WTC11 (cell line): ENCODE measurements around the gene LAPTM5. TPM values are rescaled to one million over a fixed set of nuclear protein-coding genes. Genes with fewer than 3 reads are reported as not detected.

Experiments
- ATAC-seq: fragments of 200-7000 bp; cut with Tn5 transposase; 2 replicates; pipeline ENCODE4 v1.10.0; 2021; ENCODE audit warnings: mild to moderate bottlenecking, moderate library complexity
- CTCF ChIA-PET: fragments of 300-600 bp; sonication (Branson Sonifier 250); formaldehyde crosslinking; loops from one replicate; lab custom pipeline; 2021; ENCODE audit warnings: antibody characterized with exemption; lab: Charles Lee
- POLR2A ChIA-PET: fragments of 350-600 bp; sonication (Branson Sonifier 250); formaldehyde crosslinking; loops from one replicate; lab custom pipeline; 2021; ENCODE audit warnings: antibody characterized with exemption; lab: Charles Lee
- DNase-seq: peaks from one replicate; pipeline ENCODE4 v3.0.0; 2021; ENCODE audit warnings: low spot score
- H3K27ac Mint-ChIP-seq: 2 replicates; pipeline ENCODE4 v1.8.0; 2021; ENCODE audit warnings: mixed read lengths
- H3K27me3 Mint-ChIP-seq: 2 replicates; pipeline ENCODE4 v1.8.0; 2021; ENCODE audit warnings: low read depth, mild to moderate bottlenecking, moderate library complexity, mixed read lengths
- H3K36me3 Mint-ChIP-seq: 2 replicates; pipeline ENCODE4 v1.8.0; 2021; ENCODE audit warnings: mixed read lengths
- H3K4me1 Mint-ChIP-seq: 2 replicates; pipeline ENCODE4 v1.8.0; 2022; ENCODE audit warnings: mixed read lengths
- H3K4me3 Mint-ChIP-seq: 2 replicates; pipeline ENCODE4 v1.8.0; 2021; ENCODE audit warnings: mild to moderate bottlenecking, moderate library complexity, mixed read lengths
- H3K9me3 Mint-ChIP-seq: 2 replicates; pipeline ENCODE4 v1.8.0; 2021; ENCODE audit warnings: mixed read lengths
- CREB1 ChIP-seq: sonication (generic); formaldehyde crosslinking; IDR thresholded peaks from 2 replicates; pipeline ENCODE4 v1.8.0; 2023; ENCODE audit warnings: mild to moderate bottlenecking, missing genetic modification reagents
- CREM ChIP-seq: sonication (generic); formaldehyde crosslinking; IDR thresholded peaks from 2 replicates; pipeline ENCODE4 v1.8.1; 2022; ENCODE audit warnings: mild to moderate bottlenecking, missing genetic modification reagents, moderate library complexity
- ELF4 ChIP-seq: sonication (generic); formaldehyde crosslinking; IDR thresholded peaks from 2 replicates; pipeline ENCODE4 v1.8.1; 2022; ENCODE audit warnings: low read depth, mild to moderate bottlenecking, moderate library complexity, missing genetic modification reagents
- ETV6 ChIP-seq: sonication (generic); formaldehyde crosslinking; IDR thresholded peaks from 2 replicates; pipeline ENCODE4 v1.8.1; 2022; ENCODE audit warnings: mild to moderate bottlenecking, missing genetic modification reagents
- FOXP4 ChIP-seq: sonication (generic); formaldehyde crosslinking; IDR thresholded peaks from 2 replicates; pipeline ENCODE4 v1.8.0; 2022; ENCODE audit warnings: mild to moderate bottlenecking, missing genetic modification reagents
- GRHL2 ChIP-seq: fragments of 250-450 bp; sonication (Bioruptor Pico); IDR thresholded peaks from 2 replicates; pipeline ENCODE4 v1.8.0; 2022; ENCODE audit warnings: mild to moderate bottlenecking, moderate library complexity; ENCODE audit not compliant: insufficient replicate concordance, severe bottlenecking
- NFE2L1 ChIP-seq: sonication (generic); formaldehyde crosslinking; IDR thresholded peaks from 2 replicates; pipeline ENCODE4 v1.8.1; 2023; ENCODE audit warnings: missing genetic modification reagents
- OVOL2 ChIP-seq: fragments of 250-450 bp; sonication (Bioruptor Pico); IDR thresholded peaks from 2 replicates; pipeline ENCODE4 v1.9.0; 2021; ENCODE audit warnings: mild to moderate bottlenecking, borderline replicate concordance
- RORB ChIP-seq: fragments of 250-450 bp; sonication (Bioruptor Pico); IDR thresholded peaks from 2 replicates; pipeline ENCODE4 v1.9.0; 2021; ENCODE audit warnings: mild to moderate bottlenecking
- STAT6 ChIP-seq: sonication (generic); formaldehyde crosslinking; conservative IDR thresholded peaks from 2 replicates; pipeline ENCODE4 v1.8.1; 2023; ENCODE audit warnings: mild to moderate bottlenecking, low read depth, missing genetic modification reagents, moderate library complexity
- USF2 ChIP-seq: sonication (generic); formaldehyde crosslinking; IDR thresholded peaks from 2 replicates; pipeline ENCODE4 v1.8.1; 2023; ENCODE audit warnings: mild to moderate bottlenecking, missing genetic modification reagents, moderate library complexity
- ZBTB21 ChIP-seq: sonication (generic); formaldehyde crosslinking; IDR thresholded peaks from 2 replicates; pipeline ENCODE4 v1.8.1; 2023; ENCODE audit warnings: mild to moderate bottlenecking, missing genetic modification reagents, borderline replicate concordance
- ZNF317 ChIP-seq: sonication (generic); formaldehyde crosslinking; IDR thresholded peaks from 2 replicates; pipeline ENCODE4 v1.8.1; 2023; ENCODE audit warnings: low read depth, mild to moderate bottlenecking, moderate library complexity, missing genetic modification reagents, borderline replicate concordance
- ZNF512 ChIP-seq: sonication (generic); formaldehyde crosslinking; IDR thresholded peaks from 2 replicates; pipeline ENCODE4 v1.8.1; 2022; ENCODE audit warnings: missing genetic modification reagents, borderline replicate concordance
- total RNA-seq: library from RNA; stranded (reverse); gene quantifications from 3 replicates; pipeline ENCODE4 v1.2.3, GENCODE V29; 2021
- TF ChIP-seq, protein P1 (sequence below): fragments of 200-600 bp; IDR thresholded peaks from 2 replicates; pipeline ENCODE4 v1.8.0; 2022; ENCODE audit warnings: antibody characterized with exemption
- TF ChIP-seq, protein P2 (sequence below): sonication (generic); formaldehyde crosslinking; IDR thresholded peaks from 2 replicates; pipeline ENCODE4 v1.8.0; 2023; ENCODE audit warnings: missing genetic modification reagents
- TF ChIP-seq, protein P3 (sequence below): fragments of 250-450 bp; sonication (Bioruptor Pico); conservative IDR thresholded peaks from 2 replicates; pipeline ENCODE4 v1.9.0; 2021; ENCODE audit warnings: mild to moderate bottlenecking
- TF ChIP-seq, protein P4 (sequence below): sonication (generic); formaldehyde crosslinking; IDR thresholded peaks from 2 replicates; pipeline ENCODE4 v1.8.1; 2023; ENCODE audit warnings: mild to moderate bottlenecking, missing genetic modification reagents

LAPTM5 gene
- total RNA-seq, 1 experiment from 2014 or later: 1.3 TPM

- no peak for TF ChIP-seq STAT6 (CRISPR knock-in tag)
- TF ChIP-seq, all 79 proteins: peak for 0
These were observed 21.7 kb downstream of the LAPTM5 start (continued) for GRCh38 chr1:30735668-30736498.

DNA sequence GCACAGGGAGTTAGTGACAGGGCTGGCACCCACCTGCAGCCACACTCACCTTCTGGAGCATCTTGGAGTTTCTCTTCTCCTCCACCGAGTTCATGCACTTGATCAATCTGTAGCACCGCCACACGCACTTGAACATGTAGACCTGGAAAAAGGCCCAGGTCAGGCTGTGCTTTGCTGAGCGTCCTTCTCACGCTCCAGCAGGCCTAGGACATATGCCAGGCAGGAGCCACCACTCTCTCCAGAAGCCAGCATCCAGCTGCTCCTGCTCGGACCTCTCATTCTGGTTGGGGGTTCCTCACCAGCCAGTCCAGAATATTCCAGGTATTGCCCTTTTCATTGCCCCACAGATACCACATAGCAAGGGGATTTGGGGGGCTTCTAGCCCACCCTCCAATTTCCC is 22.4 kb downstream of the LAPTM5 start:
- ChIA-PET CTCF (interaction anchor here (1.1 to 1.6 kb wide), 2 partner anchors 11 to 17 kb away, joined by 3 read pairs; no protein-coding TSS in a partner anchor), POLR2A (no interaction called here)
- Mint-ChIP-seq H3K4me1 (peaks cover 12% of the 10 kb centered on the region), H3K27me3 (no peaks in the 10 kb centered on the region), H3K36me3 (no peaks in the 10 kb centered on the region), H3K9me3 (no peaks in the 10 kb centered on the region)
- DNase-seq (no peak), ATAC-seq (no peak)
- no peak for TF ChIP-seq ZNF317 (CRISPR knock-in tag)
- TF ChIP-seq ETV6 (CRISPR knock-in tag): no peak
- TF ChIP-seq GRHL2 (CRISPR knock-in tag): no peak
- no peak for TF ChIP-seq FOXP4
- TF ChIP-seq CREM (CRISPR knock-in tag): no peak
- no peak for TF ChIP-seq ELF4 (CRISPR knock-in tag)
- TF ChIP-seq OVOL2 (CRISPR knock-in tag): no peak
- TF ChIP-seq, protein P1, sequence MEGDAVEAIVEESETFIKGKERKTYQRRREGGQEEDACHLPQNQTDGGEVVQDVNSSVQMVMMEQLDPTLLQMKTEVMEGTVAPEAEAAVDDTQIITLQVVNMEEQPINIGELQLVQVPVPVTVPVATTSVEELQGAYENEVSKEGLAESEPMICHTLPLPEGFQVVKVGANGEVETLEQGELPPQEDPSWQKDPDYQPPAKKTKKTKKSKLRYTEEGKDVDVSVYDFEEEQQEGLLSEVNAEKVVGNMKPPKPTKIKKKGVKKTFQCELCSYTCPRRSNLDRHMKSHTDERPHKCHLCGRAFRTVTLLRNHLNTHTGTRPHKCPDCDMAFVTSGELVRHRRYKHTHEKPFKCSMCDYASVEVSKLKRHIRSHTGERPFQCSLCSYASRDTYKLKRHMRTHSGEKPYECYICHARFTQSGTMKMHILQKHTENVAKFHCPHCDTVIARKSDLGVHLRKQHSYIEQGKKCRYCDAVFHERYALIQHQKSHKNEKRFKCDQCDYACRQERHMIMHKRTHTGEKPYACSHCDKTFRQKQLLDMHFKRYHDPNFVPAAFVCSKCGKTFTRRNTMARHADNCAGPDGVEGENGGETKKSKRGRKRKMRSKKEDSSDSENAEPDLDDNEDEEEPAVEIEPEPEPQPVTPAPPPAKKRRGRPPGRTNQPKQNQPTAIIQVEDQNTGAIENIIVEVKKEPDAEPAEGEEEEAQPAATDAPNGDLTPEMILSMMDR: no peak
- TF ChIP-seq, all 79 proteins: peak for 0
- Mint-ChIP-seq H3K4me3 (no peak overlapping the region), H3K27ac (no peak overlapping the region)

DNA sequence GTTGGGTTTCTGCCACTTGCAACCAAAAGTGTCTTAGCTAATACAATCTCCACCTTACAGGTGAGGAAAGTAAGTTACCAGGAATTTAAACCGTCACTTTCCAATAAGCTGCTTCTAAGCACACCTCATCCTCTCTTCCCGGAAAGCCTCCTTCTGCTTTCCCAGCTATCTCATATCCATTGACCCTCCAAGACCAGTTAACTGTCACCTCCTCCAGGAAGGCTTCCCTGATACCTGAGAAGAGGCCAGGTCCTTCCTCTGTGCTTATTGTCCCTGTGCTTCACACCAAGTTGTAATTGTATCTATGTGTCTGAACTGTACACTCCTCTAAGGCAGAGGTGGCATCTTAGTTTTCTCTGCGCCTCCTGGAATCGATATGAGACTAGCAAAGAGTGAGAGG is 23.0 kb downstream of the LAPTM5 start:
- CTCF ChIA-PET: interaction anchor here (1.6 to 2.6 kb wide), 2 partner anchors 10 to 45 kb away, joined by 3 to 11 read pairs; no protein-coding TSS in a partner anchor
- Mint-ChIP-seq H3K9me3 (no peaks in the 10 kb centered on the region), H3K4me3 (no peak overlapping the region), H3K27me3 (no peaks in the 10 kb centered on the region), H3K27ac (no peak overlapping the region), H3K4me1 (peaks cover 9% of the 10 kb centered on the region), H3K36me3 (no peaks in the 10 kb centered on the region)
- POLR2A ChIA-PET: no interaction called here
- DNase-seq: no peak
- no peak for ATAC-seq
- TF ChIP-seq, protein P2, sequence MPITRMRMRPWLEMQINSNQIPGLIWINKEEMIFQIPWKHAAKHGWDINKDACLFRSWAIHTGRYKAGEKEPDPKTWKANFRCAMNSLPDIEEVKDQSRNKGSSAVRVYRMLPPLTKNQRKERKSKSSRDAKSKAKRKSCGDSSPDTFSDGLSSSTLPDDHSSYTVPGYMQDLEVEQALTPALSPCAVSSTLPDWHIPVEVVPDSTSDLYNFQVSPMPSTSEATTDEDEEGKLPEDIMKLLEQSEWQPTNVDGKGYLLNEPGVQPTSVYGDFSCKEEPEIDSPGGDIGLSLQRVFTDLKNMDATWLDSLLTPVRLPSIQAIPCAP: no peak
- TF ChIP-seq NFE2L1 (CRISPR knock-in tag): no peak
- TF ChIP-seq, protein P3, sequence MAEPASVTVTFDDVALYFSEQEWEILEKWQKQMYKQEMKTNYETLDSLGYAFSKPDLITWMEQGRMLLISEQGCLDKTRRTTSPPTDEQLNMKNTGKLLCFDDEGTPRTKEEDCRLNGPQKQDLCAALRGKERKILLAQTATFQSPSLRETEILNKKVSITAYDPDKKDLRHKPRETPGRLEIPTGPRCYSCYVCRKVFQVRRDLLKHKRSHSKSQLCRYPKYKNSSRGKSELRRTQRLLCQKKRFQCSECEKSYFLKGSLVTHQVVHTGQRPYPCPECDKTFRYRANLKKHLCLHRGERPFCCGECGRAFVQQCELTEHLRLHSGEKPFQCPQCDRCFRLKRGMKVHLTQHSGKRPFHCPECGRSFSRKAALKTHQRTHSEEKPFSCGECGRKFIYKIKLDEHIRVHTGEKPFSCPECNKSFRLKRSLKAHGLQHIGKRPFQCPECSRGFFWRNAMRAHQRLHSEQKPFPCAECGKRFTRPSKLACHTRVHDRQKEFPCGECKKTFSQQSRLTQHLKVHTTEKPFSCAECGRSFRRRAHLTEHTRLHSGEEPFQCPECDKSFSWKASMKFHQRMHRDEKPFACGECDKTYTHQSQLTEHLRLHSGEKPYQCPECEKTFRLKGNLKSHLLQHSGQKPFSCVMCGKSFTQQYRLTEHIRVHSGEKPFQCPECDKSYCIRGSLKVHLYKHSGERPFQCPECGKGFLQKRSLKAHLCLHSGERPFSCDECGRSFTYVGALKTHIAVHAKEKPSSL (CRISPR knock-in tag): no peak
- TF ChIP-seq, protein P4, sequence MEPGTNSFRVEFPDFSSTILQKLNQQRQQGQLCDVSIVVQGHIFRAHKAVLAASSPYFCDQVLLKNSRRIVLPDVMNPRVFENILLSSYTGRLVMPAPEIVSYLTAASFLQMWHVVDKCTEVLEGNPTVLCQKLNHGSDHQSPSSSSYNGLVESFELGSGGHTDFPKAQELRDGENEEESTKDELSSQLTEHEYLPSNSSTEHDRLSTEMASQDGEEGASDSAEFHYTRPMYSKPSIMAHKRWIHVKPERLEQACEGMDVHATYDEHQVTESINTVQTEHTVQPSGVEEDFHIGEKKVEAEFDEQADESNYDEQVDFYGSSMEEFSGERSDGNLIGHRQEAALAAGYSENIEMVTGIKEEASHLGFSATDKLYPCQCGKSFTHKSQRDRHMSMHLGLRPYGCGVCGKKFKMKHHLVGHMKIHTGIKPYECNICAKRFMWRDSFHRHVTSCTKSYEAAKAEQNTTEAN (CRISPR knock-in tag): no peak
- no peak for TF ChIP-seq ZBTB21 (CRISPR knock-in tag)
- TF ChIP-seq RORB (CRISPR knock-in tag): no peak
- TF ChIP-seq USF2 (CRISPR knock-in tag): no peak
- no peak for TF ChIP-seq CREB1 (CRISPR knock-in tag)
- TF ChIP-seq ZNF512 (CRISPR knock-in tag): no peak
